ENCODE measurements around the gene STT3A. TPM values are rescaled to one million over a fixed set of nuclear protein-coding genes. Genes with fewer than 3 reads are reported as not detected.

STT3A gene
- total RNA-seq, 1 donor from 2014 or later = 226 TPM

GRCh38 chr11:125670172-125670571, 77.5 kb downstream of the STT3A start:
- H3K27ac Mint-ChIP-seq (ENCODE audit: unreplicated experiment) = no peak overlapping the region
- H3K9me3 Mint-ChIP-seq (ENCODE audit: unreplicated experiment) = peaks cover 19% of the 10 kb centered on the region
- H3K36me3 Mint-ChIP-seq (ENCODE audit: unreplicated experiment) = peaks cover 27% of the 10 kb centered on the region
- TF ChIP-seq CTCF (IDR thresholded peaks at IDR 0.05) = no peak
- no peak for DNase-seq (ENCODE audit: extremely low spot score, unreplicated experiment)
- no peak overlapping the region for H3K4me3 Mint-ChIP-seq (ENCODE audit: unreplicated experiment)
- no peaks in the 10 kb centered on the region for H3K4me1 Mint-ChIP-seq (ENCODE audit: unreplicated experiment)
- H3K27me3 Mint-ChIP-seq (ENCODE audit: unreplicated experiment) = no peaks in the 10 kb centered on the region

- DNase-seq (ENCODE audit: extremely low spot score, unreplicated experiment) = no peak
- peaks cover 13% of the 10 kb centered on the region for H3K36me3 Mint-ChIP-seq (ENCODE audit: unreplicated experiment)
- H3K4me1 Mint-ChIP-seq (ENCODE audit: unreplicated experiment) = no peaks in the 10 kb centered on the region
- no peaks in the 10 kb centered on the region for H3K27me3 Mint-ChIP-seq (ENCODE audit: unreplicated experiment)
- H3K27ac Mint-ChIP-seq (ENCODE audit: unreplicated experiment) = no peak overlapping the region
- no peak overlapping the region for H3K4me3 Mint-ChIP-seq (ENCODE audit: unreplicated experiment)
- H3K9me3 Mint-ChIP-seq (ENCODE audit: unreplicated experiment) = peaks cover 8% of the 10 kb centered on the region
- TF ChIP-seq CTCF (IDR thresholded peaks at IDR 0.05) = no peak
Measured at GRCh38 chr11:125671561-125671960, 78.9 kb downstream of the STT3A start.

Other genes starting within 250 kb of the STT3A start
- 35.4 and 35.7 TPM in 2 replicates for gene FEZ1, start 96.6 kb upstream of the STT3A start, total RNA-seq
- 83.6 and 90.7 TPM in 2 replicates for gene EI24, start 23.4 kb upstream of the STT3A start, total RNA-seq
- gene CHEK1, start 32.3 kb downstream of the STT3A start, total RNA-seq = 17.5 and 23.1 TPM in 2 replicates
- not detected in 2 replicates for gene ACRV1, start 88.0 kb downstream of the STT3A start, total RNA-seq
- gene PATE1, start 153.4 kb downstream of the STT3A start, total RNA-seq = not detected in 2 replicates
- not detected in 2 replicates for gene PATE2, start 186.0 kb downstream of the STT3A start, total RNA-seq
- not detected in 2 replicates for gene PATE3, start 195.3 kb downstream of the STT3A start, total RNA-seq
- gene PATE4, start 240.5 kb downstream of the STT3A start, total RNA-seq = not detected in 2 replicates

Data from osteocyte (in vitro differentiated cells).